Right cardiac atrium (tissue), 5 donors: ENCODE data around the gene DRD3. TPM values are rescaled to one million over a fixed set of nuclear protein-coding genes. Genes with fewer than 3 reads are reported as not detected.

Experiments
- polyA plus RNA-seq: library from polyadenylated mRNA; stranded (reverse); fragments of 200-250 nt; gene quantifications from one replicate; pipeline ENCODE4 v1.2.3, GENCODE V29; 2013
- total RNA-seq, 4 donors: library from RNA; stranded (reverse); fragmentation: NEBNext Ultra II Directional; extraction: Animal tissue kit (Norgen Biotek cat#: 25700); gene quantifications; one replicate each; pipeline ENCODE4 v1.2.1, GENCODE V29; 2021
- donor health status: healthy with polysubstance abuse.
- donor health status: DM: no; HTN: yes; CAD: no.
- donor health status: DM: no; HTN: no; CAD: no.
- donor health status: DM: no; HTN: yes; CAD: no; lungs with severe emphysema.
- donor health status: DM: yes; HTN: yes; CAD: no.

DRD3 gene
- total and polyA plus RNA-seq, 5 donors = not detected

Other genes starting within 250 kb of the DRD3 start
- gene ZDHHC23, start 231.0 kb downstream of the DRD3 start, total RNA-seq = 1 to 10 TPM; 1.2 to 2.4 (median 2.2) TPM
- 0.93 TPM for gene ZDHHC23, start 231.0 kb downstream of the DRD3 start, polyA plus RNA-seq
- 1 to 10 TPM; 1.8 to 3.1 (median 2.3) TPM for gene CCDC191, start 122.5 kb downstream of the DRD3 start, total RNA-seq
- 1.4 TPM for gene CCDC191, start 122.5 kb downstream of the DRD3 start, polyA plus RNA-seq
- gene QTRT2, start 122.3 kb downstream of the DRD3 start, total RNA-seq = 1 to 10 TPM; 7.0 to 9.4 (median 7.4) TPM
- gene QTRT2, start 122.3 kb downstream of the DRD3 start, polyA plus RNA-seq = 3.4 TPM
- not detected for gene ZNF80, start 58.5 kb upstream of the DRD3 start, total RNA-seq
- gene ZNF80, start 58.5 kb upstream of the DRD3 start, polyA plus RNA-seq = not detected
- under 1 TPM in 3 of 4 donors, not detected in 1; 0.11 to 0.53 (median 0.23) TPM for gene TIGIT, start 115.0 kb upstream of the DRD3 start, total RNA-seq
- 0.07 TPM for gene TIGIT, start 115.0 kb upstream of the DRD3 start, polyA plus RNA-seq